ENCODE results near the gene ZBED1. TPM values are rescaled to one million over a fixed set of nuclear protein-coding genes. Genes with fewer than 3 reads are reported as not detected.

Gene ZBED1
- total and polyA plus RNA-seq, 8 donors = 11.9 to 39.5 (median 26.2) TPM

GRCh38 chrX:2502668-2503519 is 2.1 kb upstream of the ZBED1 start:
- DNase-seq (peak in 1 of 6 donors; percentile 35), ATAC-seq (no peak), FAIRE-seq (no peak)
- H3K27ac ChIP-seq = no peak overlapping the region
- no peaks in the 10 kb centered on the region for H3K9me3 ChIP-seq
- H3K4me1 ChIP-seq = peaks cover 3 to 10% (median 3%) of the 10 kb centered on the region in 3 donors
- H3K27me3 ChIP-seq = no peaks in the 10 kb centered on the region
- WGBS, 2 donors = 62 to 63% methylated on average over 19 of the region's 19 CpGs
- no peak for TF ChIP-seq CTCF (IDR thresholded peaks at IDR 0.05)
- no peaks in the 10 kb centered on the region for H3K36me3 ChIP-seq
- intact Hi-C loops (cut with DNase I) = no loop called here
- H3K4me3 ChIP-seq = no peak overlapping the region

- H3K9me3 ChIP-seq = no peaks in the 10 kb centered on the region
- no peaks in the 10 kb centered on the region for H3K27me3 ChIP-seq
- 85 to 89% methylated on average over 5 of the region's 5 CpGs for WGBS, 2 donors
- no peak overlapping the region for H3K27ac ChIP-seq
- no peak overlapping the region for H3K4me3 ChIP-seq
- DNase-seq (peak in 1 of 6 donors; percentile 49), FAIRE-seq (no peak), ATAC-seq (no peak)
- peaks cover 10 to 17% (median 10%) of the 10 kb centered on the region in 3 donors for H3K4me1 ChIP-seq
- H3K36me3 ChIP-seq = no peaks in the 10 kb centered on the region
- intact Hi-C loops (cut with DNase I) = no loop called here
- TF ChIP-seq CTCF (IDR thresholded peaks at IDR 0.05) = no peak
Measured at GRCh38 chrX:2502120-2502667, 1.4 kb upstream of the ZBED1 start.

DNA sequence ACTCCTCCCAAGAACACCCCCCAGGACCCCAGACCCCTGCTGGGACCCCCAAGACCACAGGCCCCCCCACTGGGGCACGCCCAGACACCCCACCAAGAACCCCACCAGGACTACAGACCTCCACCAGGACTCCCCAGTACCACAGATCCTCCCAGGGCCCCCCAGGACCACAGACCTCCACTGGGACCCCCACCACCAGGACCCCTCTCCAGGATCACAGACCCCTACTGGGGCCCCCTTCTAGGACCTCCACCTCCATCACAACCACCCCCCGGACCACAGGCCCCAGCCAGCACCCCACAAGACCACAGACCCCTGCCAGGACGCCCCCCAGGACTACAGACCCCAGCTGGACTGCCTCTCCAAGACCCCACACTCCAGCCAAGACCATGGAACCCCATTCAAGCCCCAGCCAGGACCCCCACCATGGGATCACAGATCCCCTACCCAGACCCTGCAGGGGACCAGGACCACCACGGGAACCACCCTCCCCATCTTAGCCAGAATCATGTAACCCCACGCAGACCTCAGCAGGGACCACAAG is 855 bp upstream of the ZBED1 start:
- 91 to 95% methylated on average over 5 of the region's 5 CpGs for WGBS, 2 donors
- no peak for FAIRE-seq
- no peak for ATAC-seq

GRCh38 chrX:2500091-2500802 is 529 bp downstream of the ZBED1 start:
- no peak for FAIRE-seq
- no peaks in the 10 kb centered on the region for H3K36me3 ChIP-seq
- intact Hi-C loops (cut with DNase I) = no loop called here
- H3K9me3 ChIP-seq = no peaks in the 10 kb centered on the region
- H3K4me1 ChIP-seq = peaks cover 17 to 21% (median 19%) of the 10 kb centered on the region in 3 donors
- no peak for TF ChIP-seq CTCF (IDR thresholded peaks at IDR 0.05)
- peak overlapping the region; percentile 71 to 83 (median 80) for H3K4me3 ChIP-seq
- ATAC-seq = peak; percentile 26 to 64 (median 33)
- WGBS, 2 donors = 1% methylated on average over 44 to 70 of the region's 70 CpGs
- H3K27me3 ChIP-seq = no peaks in the 10 kb centered on the region
- peak in 3 of 6 donors; percentile 63 to 79 (median 76) for DNase-seq
- H3K27ac ChIP-seq = peak overlapping the region; percentile 78 to 98 (median 88)

More for the DNA sequence above, 855 bp upstream of the ZBED1 start:
- no peak for TF ChIP-seq CTCF (IDR thresholded peaks at IDR 0.05)
- peak in 2 of 6 donors; percentile 53 to 82 for DNase-seq
- Histone ChIP-seq H3K9me3 (no peaks in the 10 kb centered on the region), H3K36me3 (no peaks in the 10 kb centered on the region), H3K4me1 (peaks cover 15 to 21% (median 16%) of the 10 kb centered on the region in 3 donors), H3K27me3 (no peaks in the 10 kb centered on the region), H3K27ac (no peak overlapping the region), H3K4me3 (no peak overlapping the region)
- intact Hi-C loops (cut with DNase I) = no loop called here
